Activated effector memory CD4-positive, alpha-beta T cell treated with Interleukin-2 at 50 U/mL for 16 hours (primary cell): Measurements from ENCODE around the gene GPC5.

Experiments used
- DNase-seq: peaks from one replicate; pipeline ENCODE4 v3.0.0-alpha.2; 2020

GPC5 gene

GRCh38 chr13:91904597-91904996 is 506.2 kb downstream of the GPC5 start:
- DNase-seq, result no peak

DNA sequence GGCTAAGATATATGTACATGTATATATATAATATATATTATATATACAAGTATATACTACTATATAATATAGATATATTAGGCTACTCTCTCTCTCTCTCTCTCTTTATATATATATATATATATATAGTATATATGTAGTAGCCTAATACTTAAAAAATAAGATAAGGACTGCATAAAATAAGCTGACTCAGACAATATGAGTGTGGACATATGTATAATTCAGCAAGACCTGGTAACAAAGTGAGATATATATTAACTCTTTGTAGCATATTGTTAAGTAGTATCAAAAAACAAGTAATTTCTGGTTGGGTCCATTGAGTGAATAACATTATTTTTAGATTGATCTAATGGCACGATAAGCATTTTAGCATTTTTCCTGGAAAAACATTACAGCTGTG is 509.0 kb downstream of the GPC5 start:
- no peak for DNase-seq

GRCh38 chr13:91909617-91910016 is 511.2 kb downstream of the GPC5 start:
- no peak for DNase-seq

GRCh38 chr13:91922969-91923592 is 524.7 kb downstream of the GPC5 start:
- DNase-seq, result no peak

GRCh38 chr13:91930687-91931086 is 532.3 kb downstream of the GPC5 start:
- no peak for DNase-seq

DNA sequence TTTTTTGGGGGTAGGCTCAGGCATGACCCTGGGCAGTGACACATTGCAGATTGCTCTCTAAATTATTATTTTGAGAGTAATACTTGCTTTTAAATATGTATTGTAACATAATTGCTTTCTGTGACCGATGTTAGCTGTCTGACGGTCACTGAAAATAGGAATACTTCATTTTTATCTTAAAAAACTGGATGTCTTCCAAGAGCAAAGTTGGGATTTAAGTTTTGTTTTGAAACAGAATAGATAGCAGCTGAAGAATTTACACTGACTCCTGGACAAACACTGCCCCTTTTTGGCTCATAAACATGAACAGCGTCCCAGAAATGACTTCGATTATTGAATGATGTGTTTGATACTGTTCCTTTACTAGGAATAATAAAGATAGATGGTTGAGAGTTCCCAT is 535.9 kb downstream of the GPC5 start:
- no peak for DNase-seq

DNA sequence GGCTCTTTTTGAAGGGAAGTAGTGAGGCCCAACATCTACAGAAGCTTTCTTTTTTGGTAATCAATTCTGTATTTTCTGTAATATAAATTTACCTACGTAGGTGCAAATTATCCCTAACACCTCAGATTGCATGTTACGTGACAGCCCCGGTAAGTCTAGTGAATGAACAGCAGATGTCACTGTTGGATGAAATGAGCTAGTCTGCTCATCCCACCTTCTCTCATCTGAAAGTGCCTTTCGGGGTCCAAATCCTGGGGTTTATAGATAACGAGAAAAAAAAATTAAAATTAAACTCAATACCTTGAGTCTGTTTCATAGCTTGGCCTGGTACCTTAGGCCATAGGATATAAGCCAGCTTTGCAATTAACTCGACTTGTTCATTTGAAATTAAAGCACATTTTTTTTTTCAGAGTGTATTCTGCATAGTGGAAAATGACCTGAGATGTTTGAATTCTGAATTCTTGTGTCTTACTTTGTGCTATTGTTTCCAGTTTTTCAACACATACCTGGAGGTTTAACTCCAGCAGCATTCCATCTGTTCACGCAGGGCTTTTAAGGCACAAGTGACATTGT is 548.2 kb downstream of the GPC5 start:
- no peak for DNase-seq

GRCh38 chr13:91948736-91949135 is 550.3 kb downstream of the GPC5 start:
- DNase-seq, result no peak

- no peak for DNase-seq
Measured at GRCh38 chr13:91950803-91951202, 552.4 kb downstream of the GPC5 start.

DNA sequence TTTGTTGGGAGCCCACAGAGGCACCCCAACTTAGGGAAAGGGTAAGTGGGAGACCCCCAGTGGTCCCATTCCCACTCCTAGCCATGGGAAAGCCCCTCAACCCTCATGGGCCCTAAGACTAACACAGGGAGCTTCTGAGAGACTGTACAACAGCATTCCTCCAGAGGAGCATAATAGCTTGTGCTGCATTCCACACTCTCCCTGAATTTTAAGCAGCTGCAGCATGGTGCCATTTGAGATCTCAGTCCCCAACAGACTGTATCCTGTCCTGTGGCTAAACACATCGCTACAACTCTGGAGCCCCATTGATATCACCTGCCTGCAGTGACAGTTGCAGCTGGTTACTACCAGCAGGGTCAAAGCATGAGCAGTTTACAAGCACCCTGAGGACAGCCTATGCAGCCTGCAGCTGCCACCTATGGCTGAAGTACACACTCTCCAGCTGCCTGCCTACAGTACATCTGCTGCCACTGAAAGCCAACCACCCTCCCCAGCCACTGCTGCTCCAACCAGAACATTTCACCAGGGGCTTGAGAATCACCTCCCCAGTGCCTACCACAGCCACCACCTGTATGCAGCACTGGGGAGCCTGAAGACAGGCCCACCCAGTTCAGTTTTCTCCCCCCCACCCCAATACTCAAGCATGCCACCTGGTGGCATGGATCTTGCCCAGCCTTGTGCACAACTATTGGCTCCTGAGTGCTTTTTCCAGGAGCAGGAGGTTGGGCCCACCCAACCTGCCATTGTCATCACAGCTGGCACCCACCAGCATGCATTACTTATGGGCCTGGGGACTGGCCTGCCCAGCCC is 557.3 kb downstream of the GPC5 start:
- no peak for DNase-seq

GRCh38 chr13:91960947-91961346 is 562.5 kb downstream of the GPC5 start:
- DNase-seq, result no peak

DNA sequence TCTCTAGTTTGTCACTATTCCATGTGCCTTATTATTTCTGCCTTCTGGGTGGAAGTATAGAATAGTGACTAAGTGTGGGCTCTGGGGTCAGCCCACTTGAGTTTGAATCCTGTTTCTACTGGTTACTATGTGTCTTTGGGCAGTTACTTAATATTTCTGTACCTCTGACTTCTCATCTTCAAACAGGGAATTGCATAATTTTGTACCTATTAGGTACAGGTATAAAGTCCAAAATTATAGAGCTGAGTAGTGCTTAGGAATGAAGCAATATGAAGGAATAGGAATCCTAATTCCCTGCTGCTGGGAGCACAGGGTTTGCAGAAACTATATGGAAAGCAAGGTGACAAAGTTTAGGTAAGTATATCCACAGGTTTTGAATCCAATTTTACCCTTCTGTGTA is 564.5 kb downstream of the GPC5 start:
- DNase-seq, result no peak

- no peak for DNase-seq
Measured at GRCh38 chr13:91965511-91965910, 567.1 kb downstream of the GPC5 start.

- DNase-seq, result no peak
Measured at GRCh38 chr13:91978571-91978970, 580.1 kb downstream of the GPC5 start.

GRCh38 chr13:91986761-91987483 is 588.5 kb downstream of the GPC5 start:
- no peak for DNase-seq

GRCh38 chr13:91988331-91988730 is 589.9 kb downstream of the GPC5 start:
- DNase-seq, result no peak

- no peak for DNase-seq
Measured at GRCh38 chr13:92012787-92013186, 614.4 kb downstream of the GPC5 start.

DNA sequence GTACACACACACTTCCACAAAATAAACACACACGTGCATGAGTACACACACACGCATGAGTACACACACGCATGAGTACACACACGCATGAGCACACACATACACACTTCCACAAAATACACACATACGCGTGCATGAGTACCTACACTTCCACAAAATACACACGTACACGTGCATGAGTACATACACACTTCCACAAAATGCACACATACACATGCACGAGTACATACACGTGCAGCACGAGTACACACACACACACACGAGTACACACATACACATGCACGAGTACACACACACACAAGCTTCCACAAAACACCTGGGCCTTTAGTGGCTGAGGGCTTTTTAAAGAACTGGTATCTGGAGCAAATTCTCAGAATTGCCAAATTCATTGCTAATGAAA is 619.3 kb downstream of the GPC5 start:
- no peak for DNase-seq

DNA sequence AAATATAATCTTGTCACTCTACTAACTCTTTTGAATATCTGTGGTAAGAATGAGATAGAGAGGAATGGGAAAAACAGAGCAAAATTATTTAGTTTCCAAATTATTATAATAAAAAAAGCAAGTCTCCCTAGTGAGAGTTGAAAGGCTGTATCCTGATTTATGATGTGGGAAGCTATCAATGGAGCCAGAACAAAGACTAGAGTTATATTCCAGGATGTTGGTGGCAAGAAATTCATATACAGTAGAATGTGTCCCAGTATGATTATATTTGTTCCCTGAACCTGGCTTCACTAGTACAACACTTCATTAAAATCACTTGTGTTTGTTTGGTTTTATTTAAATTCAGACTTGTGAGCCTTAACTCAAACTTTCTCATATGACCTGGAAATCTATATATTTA is 630.3 kb downstream of the GPC5 start:
- no peak for DNase-seq

DNA sequence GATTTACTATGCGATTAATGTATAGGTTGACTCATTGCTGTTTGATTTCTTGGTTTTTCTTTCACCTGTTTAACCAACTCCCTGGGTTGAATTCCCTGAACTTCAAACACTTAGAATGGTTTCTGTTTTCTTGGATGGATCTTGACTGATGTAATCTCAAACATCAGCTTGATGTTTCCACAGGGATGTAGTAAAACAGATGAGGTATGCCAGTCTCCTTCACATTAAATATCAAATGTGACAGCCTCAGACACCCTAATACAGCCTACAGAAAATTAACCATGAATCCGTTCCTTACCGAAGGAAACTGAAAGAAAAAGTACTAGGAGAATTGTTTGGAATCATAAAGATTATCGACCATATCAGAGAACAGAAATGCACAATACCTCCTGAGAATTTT is 631.2 kb downstream of the GPC5 start:
- no peak for DNase-seq

GRCh38 chr13:92038905-92039304 is 640.5 kb downstream of the GPC5 start:
- no peak for DNase-seq

DNA sequence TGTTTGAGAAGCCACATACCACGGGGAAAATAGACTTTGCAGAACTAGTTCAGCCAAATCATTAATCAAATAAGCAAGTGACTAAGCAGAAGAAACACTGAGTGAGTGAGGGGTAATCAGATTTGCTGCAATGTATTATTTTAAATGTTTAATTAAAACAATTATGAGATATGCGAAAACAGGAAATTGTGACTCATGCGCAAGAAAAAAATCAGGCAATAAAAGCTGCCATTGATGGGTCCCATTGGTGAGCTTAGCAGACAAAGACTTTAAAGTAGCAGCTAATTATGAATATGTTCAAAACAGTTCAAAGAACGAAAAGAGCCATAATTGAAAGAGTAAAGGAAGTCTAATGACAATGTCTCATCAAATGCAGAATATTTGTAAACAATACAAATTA is 644.1 kb downstream of the GPC5 start:
- no peak for DNase-seq

- DNase-seq, result no peak
Measured at GRCh38 chr13:92044351-92044750, 645.9 kb downstream of the GPC5 start.

- no peak for DNase-seq
Measured at GRCh38 chr13:92054389-92054788, 656.0 kb downstream of the GPC5 start.
